ENCODE results near the gene PLEKHG4.

PLEKHG4 gene

DNA sequence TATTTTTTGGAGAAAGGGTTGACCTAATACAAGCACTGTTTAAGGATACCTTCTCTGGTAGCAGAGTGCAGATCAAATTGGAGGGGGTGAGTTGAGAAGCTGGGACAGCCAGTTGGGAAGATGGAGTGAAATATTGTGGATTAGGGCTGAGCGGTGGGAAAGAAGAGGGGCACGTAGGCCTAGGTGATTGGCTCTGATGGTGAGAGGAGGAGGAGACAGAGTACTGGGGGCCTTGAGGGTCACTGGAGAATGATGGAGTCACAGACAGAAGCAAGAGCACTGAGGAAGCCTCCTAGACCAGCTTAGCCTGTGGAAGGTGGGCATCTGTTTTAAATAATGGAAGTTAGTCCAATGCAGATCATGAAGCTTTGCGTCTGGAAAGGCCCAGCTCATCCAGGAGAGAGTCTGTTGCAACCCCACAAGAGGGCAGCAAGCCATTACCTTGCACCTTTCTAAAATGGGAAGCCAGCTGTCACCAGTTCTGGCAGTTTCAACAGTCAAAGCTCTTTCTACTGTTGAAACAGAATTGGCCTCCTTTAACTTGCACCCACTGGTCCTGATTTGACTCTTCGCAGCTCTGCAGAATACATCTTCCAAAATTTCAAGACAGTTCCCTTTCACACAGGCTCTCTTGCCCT is 18.8 kb upstream of the PLEKHG4 start:
- DNase-seq, result peak; percentile 70

DNA sequence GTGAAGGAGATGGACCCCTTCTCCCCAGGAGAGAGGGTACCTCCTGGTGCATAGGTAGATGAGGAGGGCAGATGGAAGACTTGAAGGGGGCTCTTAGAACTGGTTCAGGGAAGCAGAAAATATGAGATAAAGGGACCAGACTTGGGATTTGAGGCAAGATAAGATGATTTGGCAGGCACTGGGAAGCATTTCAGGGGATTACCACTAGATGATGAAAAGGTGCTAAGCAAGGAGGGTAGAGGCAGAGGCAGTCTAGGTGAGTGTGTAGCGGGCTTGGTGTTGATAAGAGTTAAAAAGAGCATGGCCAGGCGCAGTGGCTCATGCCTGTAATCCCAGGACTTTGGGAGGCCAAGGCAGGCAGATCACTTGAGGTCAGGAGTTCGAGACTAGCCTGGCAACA is 16.1 kb upstream of the PLEKHG4 start:
- no peak for DNase-seq

DNA sequence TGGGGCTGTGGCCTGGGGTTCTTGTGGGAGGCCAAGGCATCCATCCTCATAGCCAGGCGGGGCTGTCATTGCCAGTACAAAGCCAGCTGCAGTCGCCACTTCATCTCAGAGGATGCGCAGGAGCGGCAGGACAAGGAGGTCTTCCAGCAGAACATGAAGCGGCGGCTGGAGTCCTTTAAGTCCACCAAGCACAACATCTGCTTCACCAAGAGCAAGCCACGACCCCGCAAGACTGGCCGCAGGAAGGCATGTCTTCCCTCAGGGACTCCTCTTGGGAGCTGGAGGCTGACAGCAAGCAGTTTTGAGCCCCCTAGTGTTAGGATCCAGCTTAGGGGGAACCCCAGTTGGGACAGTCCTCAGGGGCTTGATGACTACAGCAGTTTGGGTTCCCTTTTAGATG is 15.1 kb upstream of the PLEKHG4 start:
- peak; percentile 9 for DNase-seq

DNA sequence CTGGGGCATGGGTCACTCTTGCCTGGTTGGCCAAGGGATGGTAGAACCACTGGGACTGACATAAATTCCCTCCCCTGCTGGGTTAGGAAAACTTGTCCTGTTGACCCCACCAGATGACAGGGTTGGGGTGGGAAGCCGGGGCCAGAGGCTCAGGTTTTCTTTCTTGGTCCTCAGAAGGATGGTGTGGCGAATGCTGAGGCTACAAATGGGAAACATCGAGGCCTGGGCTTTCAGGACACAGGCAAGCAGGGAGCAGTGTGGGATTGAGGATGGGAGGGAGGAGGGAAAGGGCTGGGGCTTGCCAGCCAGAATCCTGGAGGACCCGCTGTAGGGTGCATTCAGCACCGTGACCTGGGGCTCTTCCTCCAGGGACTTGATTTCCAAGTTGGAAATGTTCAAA is 14.5 kb upstream of the PLEKHG4 start:
- no peak for DNase-seq

DNA sequence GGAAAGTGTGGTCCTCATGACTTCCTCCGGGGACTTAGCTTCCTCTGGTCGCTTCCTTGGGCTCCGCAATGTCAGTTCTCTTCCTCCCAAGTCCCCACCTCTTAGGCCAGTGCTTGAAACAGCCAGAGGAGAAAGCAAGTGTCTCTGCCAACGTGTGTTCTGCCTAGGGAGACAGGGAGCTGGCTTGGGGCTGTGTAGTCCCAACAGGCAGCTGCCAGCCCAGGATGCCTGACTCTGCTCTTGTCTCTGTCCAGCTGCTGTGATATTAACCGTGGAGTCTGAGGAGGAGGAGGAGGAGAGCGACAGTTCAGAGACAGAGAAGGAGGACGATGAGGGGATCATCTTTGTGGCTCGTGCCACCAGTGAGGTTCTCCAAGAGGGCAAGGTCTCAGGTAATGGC is 13.5 kb upstream of the PLEKHG4 start:
- DNase-seq, result no peak

DNA sequence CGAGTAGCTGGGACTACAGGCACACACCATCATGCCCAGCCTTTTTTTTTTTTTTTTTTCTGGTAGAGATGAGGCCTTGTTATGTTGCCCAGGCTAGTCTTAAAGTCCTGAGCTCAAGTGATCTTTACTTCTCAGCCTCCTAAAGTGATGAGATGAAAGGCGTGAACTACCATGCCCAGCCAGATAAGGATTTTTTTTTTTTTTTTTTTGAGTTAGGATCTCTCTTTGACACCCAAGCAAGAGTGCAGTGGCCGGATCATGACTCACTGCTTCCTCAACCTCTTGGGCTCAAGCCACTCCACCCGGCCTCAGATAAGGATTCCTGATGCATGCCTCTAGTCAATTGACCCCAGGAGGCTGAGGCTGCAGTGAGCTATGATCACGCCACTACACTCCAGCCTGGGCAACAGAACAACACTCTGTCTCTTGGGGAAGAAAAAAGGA is 11.2 kb upstream of the PLEKHG4 start:
- peak; percentile 94 for DNase-seq

DNA sequence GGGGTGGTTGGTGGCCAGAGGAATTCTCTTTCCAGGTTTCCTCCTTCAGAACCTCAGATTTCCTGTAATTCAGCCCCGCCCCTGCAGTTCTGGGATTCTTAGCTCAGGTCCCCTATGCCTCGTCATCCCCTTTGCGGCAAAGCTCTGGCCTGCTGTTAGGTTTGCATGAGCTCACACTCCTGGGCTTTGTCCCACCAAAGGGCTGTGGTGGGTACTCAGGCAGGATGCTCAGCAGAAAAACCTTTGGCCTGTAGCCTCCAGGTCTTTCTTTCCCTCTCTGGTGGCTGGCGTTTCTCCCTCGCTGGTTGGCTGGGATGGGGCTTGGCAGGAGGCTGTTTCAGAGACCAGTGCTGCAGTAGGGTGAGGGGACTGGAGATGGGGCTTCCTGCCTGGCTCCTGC is 9.6 kb upstream of the PLEKHG4 start:
- DNase-seq, result peak; percentile 45

DNA sequence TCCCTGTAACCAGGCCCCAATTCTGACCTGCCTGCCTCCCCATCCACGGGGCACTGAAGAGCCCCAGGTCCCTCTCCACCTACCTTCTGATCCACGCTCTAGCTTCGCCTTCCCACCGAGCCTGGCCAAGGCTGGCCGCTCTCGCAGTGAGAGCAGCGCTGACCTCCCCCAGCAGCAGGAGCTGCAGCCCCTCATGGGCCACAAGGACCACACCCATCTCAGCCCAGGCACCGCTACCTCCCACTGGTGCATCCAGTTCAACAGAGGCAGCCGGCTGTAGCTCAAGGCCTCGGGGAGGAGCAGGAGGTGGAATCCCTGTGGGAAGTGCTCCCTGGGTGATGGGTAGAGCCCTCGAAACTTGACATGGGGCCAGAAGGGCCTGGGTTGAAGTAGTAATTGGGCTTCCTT is 8.4 kb upstream of the PLEKHG4 start:
- DNase-seq, result no peak

DNA sequence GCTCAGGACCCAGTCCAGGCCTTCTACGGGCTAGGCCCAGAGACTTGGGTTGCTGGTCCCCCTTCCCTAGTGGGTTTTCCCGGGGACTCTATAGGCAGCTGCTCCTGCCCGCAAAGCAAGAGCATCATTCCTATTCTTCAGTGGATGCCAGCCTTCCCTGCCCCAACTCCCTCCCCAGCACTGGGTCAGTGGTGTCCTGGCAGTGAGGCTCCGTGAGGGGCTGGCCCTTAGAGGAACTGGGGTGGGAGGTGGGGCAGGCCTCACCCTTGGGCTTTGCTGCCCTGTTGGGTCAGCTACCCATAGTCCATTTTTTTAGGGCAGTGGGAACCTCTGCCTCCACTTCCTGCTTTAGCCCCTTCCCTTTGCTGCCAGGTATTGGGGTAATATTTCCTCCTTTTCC is 7.9 kb upstream of the PLEKHG4 start:
- no peak for DNase-seq

DNA sequence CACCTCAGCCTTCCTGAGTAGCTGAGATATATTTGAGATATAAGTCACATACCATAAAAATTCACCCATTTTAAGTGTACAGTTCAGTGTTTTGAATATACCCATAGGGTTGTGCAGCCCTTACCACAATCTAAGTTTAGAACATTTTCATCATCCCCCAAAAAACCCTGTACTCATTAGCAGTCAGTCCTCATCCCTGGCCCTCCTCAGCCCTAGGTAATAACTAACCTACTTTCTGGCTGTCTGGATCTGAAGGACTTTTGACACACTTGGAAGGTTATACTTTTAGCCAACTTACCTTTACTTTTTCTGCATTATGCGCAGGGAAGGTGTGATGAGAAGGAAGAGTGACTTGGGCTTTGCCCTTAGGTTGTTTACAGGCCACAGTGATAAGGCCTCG is 4.0 kb upstream of the PLEKHG4 start:
- no peak for DNase-seq

DNA sequence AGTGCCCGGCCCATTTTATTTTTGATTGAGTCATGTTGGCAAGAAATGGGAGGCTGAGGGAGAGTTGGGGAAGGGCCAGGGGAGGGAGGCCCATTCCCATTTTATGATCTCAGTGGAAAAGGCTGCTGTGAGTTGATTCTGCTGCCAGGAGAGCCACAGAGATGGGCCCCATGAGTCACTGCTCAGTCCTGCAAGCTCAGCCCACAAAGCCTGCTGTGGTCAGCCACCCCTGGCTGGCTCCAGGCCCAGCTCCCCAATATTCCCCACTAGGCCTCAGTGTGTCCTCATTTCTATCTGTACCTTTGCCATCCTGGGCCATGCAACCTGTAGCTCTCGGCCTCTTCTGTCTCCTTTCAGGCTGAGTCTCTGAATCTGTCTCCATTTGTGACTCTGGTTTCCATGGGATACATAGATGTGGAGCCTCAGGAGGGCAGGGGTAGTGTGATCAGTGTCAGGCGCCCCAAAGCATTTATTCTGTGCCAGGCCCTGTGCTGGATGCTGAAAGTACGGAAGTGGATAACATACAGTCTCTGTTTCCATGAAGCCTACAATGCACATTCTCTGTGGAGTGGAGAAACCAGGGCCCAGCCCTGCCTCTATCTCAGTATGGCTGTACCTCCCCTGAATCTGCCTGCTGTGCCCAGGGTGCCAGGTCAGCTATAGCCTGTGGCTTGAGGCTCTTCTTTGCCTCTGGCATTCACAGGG is 1.9 kb upstream of the PLEKHG4 start:
- peak; percentile 99 for DNase-seq

DNA sequence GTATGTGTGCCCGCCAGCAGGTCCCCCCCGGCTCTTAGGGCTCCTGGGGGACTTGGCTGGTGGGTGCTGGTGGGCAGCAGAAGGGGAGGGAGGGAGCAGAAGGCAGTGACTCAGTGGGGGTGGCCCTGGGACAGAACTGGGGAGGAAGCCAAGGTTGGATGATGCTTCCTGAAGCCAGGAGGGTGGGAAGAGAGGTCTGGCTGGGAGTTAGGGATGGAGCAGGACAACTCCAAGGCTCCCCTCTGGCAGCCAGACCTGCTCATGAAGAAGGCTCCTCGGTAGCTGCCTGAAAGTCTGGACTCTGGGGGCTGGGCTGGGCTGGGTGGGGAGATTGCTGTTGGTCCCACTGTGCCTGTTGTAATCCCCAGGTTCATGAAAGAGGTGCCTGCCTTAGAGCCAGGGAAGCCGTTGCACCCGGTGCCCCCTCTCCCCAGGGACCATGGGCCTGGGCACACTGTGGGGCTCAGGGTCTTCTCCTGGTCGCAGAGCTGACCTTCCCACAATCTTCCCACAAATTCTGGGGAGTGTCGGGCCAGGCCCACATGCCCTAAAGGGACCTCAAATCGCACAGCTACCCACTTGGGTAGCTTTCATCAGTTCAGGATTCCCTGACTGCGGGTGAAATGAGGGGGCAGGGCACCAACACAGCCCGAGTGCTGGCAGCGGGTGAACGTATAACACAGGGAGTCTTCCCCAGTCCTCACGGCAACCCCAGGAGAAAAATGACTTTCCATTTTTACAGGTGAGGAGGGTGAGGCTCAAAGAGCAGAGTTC is 1.1 kb upstream of the PLEKHG4 start:
- DNase-seq, result peak; percentile 89

DNA sequence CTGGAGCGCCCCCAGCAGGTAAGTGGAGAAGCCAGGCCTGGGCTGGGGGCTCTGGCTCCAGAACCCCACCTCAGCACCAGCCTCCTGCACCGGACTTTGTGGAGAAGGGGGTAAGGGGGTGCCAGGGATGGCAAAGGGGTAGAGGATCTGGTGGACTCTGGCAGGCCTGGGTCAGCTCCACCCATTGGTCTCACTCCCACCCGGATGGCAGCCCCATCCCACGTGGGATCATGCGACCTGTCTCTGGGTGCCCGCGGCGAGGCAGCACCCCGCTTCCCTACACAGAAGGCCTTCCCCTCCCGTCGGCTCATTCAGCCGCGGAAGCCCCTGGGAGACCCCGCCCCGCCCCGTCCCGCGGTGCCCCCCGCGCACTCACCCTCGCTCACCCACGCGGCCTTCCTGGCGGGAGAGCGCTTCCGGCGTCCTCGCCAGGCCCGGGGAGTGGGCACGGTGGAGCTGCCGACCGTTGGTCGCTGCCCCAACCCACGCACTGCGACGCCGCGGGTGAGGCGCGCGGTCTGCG is 498 bp upstream of the PLEKHG4 start:
- peak; percentile 13 for DNase-seq

DNA sequence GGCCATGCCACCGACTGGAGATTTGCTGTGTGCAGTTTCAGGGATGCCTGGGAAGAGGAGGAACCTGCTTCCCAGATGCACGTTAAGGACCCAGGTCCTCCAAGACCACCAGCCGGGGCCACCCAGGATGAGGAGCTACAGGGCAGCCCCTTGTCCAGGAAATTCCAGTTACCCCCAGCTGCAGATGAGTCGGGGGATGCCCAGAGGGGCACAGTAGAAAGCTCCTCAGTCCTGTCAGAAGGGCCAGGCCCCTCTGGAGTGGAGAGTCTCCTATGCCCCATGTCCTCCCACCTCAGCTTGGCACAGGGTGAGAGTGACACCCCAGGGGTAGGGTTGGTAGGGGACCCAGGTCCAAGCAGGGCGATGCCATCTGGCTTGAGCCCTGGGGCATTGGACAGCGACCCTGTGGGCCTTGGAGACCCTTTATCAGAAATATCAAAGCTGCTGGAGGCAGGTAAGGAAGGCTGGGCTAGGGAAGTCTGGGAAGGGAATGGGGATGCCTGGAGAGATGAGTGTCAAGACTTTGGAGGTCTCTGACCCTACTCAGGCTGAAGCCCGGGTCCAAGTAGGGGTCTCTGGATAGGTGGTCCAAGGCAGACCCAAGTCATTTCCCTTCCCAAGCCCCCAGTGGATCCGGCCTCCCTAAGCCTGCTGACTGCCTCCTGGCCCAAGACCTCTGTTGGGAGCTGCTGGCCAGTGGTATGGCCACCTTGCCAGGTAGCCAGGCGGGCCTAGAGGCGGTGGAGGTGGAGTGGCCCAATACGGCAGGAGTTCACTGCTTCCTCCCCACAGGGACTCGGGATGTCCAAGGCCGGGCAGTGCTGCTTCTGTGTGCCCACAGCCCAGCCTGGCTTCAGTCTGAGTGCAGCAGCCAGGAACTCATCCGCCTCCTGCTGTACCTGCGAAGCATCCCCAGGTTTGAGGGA is 1.0 kb downstream of the PLEKHG4 start:
- DNase-seq, result no peak

DNA sequence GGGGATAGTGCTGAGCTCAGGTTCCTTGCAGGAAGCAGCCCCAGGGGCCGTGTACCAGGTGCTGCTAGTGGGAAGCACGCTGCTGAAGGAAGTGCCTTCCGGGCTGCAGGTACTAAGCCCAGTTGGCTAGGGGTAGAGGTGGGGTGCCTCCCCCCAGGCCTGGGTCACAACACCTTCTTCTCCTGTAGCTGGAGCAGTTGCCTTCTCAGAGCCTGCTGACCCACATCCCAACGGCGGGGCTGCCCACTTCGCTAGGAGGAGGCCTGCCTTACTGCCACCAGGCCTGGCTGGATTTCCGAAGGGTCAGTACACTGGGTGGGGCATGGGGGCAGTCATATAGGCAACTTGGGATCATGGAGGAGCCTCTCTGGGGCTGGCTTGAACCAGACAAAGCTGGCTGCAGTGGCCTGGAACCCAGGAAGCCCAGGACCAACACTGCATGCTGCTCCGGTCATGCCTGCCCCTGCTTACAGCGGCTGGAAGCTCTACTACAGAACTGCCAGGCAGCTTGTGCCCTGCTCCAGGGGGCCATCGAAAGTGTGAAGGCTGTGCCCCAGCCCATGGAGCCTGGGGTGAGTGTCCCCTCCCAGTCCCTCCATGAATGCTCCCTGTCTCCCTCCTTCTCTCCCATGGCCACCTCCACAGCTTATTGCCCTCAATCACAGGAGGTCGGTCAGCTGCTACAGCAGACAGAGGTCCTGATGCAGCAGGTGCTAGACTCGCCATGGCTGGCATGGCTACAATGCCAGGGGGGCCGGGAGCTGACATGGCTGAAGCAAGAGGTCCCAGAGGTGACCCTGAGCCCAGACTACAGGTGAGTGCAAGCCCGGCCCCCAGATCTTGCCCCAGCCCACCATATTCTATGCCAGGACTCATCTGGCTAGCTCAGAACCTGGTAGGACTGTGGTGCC is 2.5 kb downstream of the PLEKHG4 start:
- no peak for DNase-seq

DNA sequence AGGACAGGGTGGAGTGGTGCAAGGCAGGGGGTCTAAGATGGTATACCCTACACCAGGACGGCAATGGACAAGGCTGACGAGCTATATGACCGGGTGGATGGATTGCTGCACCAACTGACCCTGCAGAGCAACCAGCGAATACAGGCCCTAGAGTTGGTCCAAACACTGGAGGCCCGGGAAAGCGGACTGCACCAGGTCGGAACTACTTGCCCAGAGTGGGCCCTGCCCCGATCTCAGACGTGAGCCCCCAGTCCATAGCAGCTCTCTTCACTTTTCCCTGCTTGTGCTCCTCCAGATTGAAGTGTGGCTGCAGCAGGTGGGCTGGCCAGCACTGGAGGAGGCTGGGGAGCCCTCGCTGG is 3.1 kb downstream of the PLEKHG4 start:
- DNase-seq, result no peak

DNA sequence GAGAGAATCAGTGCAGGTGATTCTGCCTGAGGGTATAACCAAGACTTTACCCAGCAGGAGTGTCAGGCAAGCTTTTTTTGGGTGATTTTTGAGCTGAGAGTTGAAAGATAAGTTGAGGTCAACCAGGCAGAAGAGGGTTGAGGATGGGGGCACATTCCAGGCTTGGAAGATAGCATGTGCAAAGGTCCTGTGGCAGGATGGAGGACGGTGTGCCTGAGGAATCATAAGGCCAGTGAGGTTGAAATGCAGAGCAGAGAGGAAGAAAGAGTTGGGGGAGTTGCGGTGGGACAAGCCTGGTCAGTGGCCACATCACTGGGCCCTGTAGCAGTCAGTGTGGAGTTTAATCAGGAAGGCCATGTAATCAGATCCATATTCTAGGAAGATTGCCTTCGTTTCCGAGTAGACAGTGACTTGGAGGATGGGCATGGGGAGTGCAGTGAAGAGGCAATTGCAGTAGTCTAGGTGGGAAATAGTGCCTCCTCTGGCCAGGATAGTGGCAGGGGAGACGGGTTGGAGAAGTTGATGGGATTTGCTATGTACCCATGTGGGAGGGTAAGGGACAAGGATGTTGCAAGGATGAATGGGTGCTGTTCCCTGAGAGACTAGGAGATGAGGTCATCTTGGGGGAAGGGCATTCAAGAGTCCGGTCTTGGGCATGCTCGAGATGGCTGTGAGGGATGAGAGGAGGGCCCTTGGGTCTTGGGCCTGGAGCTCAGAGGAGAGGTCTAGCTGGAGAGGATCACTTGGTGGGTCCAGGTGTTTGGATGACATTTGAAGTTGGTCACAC is 3.9 kb downstream of the PLEKHG4 start:
- DNase-seq, result peak; percentile 33

DNA sequence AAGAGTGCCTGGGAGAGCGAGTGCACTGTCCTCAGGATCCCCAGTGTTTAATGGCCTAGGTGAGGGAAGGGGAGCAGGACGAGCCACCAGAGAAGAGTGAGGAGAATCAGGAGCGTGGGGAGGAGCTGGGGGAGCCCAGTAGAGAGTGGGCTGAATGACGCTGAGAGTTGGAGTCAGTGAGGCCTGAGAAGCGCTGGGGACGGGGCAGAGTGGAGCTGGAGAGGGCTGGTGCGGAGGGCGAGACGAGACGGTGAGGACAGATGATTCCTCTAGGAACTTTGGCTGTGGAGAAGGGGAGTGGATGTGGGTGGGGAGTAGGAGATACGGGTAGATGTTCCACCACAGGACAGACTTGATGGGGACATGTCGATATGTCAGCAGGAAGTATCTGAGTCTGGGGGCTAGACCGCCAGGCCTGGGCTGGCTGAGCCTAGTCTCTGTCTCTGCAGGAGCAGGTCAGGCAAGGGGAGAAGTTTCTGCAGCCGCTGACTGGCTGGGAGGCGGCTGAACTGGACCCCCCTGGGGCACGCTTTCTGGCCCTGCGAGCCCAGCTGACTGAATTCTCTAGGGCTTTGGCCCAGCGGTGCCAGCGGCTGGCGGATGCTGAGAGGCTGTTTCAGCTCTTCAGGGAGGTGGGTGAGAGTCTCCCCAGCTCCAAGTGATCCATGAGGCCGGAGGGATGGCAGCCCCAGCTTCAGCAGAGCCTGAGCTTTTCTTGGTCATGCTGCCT is 4.7 kb downstream of the PLEKHG4 start:
- DNase-seq, result no peak
